GM18951 (cell line): Measurements from ENCODE around the gene TMEM184A.
"Not testable (repeated sequence)": the region's sequence is repeated elsewhere in the genome, so short reads cannot be mapped to it uniquely, and the experiment has no call there.

Source experiments
- POLR2A ChIP-seq: IDR thresholded peaks from 4 replicates; pipeline ENCODE4 v1.6.1; 2011; ENCODE audit warnings: mild to moderate bottlenecking; ENCODE audit not compliant: insufficient read length, insufficient read depth; ENCODE audit errors: extremely low read depth
- in situ Hi-C: fragments of 300-500 bp; cut with MboI; formaldehyde crosslinking; loops from one replicate; pipeline ENCODE4 v1.12.0; 2022; ENCODE audit warnings: low sequenced_read_pairs, mixed read lengths, inconsistent platforms; ENCODE audit not compliant: unreplicated experiment

The TMEM184A gene

GRCh38 chr7:1533255-1533546, 22.8 kb downstream of the TMEM184A start:
- TF ChIP-seq POLR2A: no peak
- in situ Hi-C loops: no loop called here

GRCh38 chr7:1532456-1533254, 23.4 kb downstream of the TMEM184A start:
- TF ChIP-seq POLR2A: no peak
- in situ Hi-C loops: no loop called here

- no peak for TF ChIP-seq POLR2A
- in situ Hi-C loops: no loop called here
These were observed 24.0 kb downstream of the TMEM184A start for GRCh38 chr7:1531979-1532455.

- in situ Hi-C loops: no loop called here
- no peak for TF ChIP-seq POLR2A
These were observed 24.6 kb downstream of the TMEM184A start for GRCh38 chr7:1531263-1531978.

- in situ Hi-C loops: no loop called here
- TF ChIP-seq POLR2A: no peak
These were observed 25.1 kb downstream of the TMEM184A start for GRCh38 chr7:1530946-1531262.

- TF ChIP-seq POLR2A: no peak
- in situ Hi-C loops: no loop called here
These were observed 26.5 kb downstream of the TMEM184A start for GRCh38 chr7:1529383-1530116.

- in situ Hi-C loops: no loop called here
- TF ChIP-seq POLR2A: no peak
These were observed 29.7 kb downstream of the TMEM184A start for GRCh38 chr7:1526271-1526754.

- in situ Hi-C loops: no loop called here
- TF ChIP-seq POLR2A: no peak
These were observed 30.6 kb downstream of the TMEM184A start for GRCh38 chr7:1525409-1525808.

GRCh38 chr7:1523844-1524243, 32.2 kb downstream of the TMEM184A start:
- TF ChIP-seq POLR2A: no peak
- in situ Hi-C loops: no loop called here

- in situ Hi-C loops: no loop called here
These were observed 32.8 kb downstream of the TMEM184A start for GRCh38 chr7:1523208-1523607.

GRCh38 chr7:1521456-1521855, 34.5 kb downstream of the TMEM184A start:
- in situ Hi-C loops: no loop called here
- no peak for TF ChIP-seq POLR2A

More at GRCh38 chr7:1523208-1523607, 32.8 kb downstream of the TMEM184A start:
- TF ChIP-seq POLR2A: no peak

GRCh38 chr7:1520539-1521234, 35.3 kb downstream of the TMEM184A start:
- TF ChIP-seq POLR2A: no peak
- in situ Hi-C loops: no loop called here

- in situ Hi-C loops: not testable (repeated sequence)
These were observed 36.6 kb downstream of the TMEM184A start for GRCh38 chr7:1519322-1519922.
